Dendritic cell treated with granulocyte-macrophage colony-stimulating factor and Interleukin-4, amounts not matched to agents 40 ng/mL and 50 ng/mL, for 4 days (primary cell): ENCODE data around the gene SLC31A1.

Experiments used
- H3K27ac Mint-ChIP-seq: one replicate; pipeline ENCODE4 v1.8.0; 2022; ENCODE audit warnings: mild to moderate bottlenecking, mixed read lengths
- H3K27me3 Mint-ChIP-seq: one replicate; pipeline ENCODE4 v1.8.0; 2022; ENCODE audit warnings: mild to moderate bottlenecking, mixed read lengths
- H3K36me3 Mint-ChIP-seq: one replicate; pipeline ENCODE4 v1.8.0; 2022; ENCODE audit warnings: low read depth, mixed read lengths
- H3K4me1 Mint-ChIP-seq: one replicate; pipeline ENCODE4 v1.8.0; 2022; ENCODE audit warnings: low read depth, mixed read lengths
- H3K4me3 Mint-ChIP-seq: one replicate; pipeline ENCODE4 v1.8.0; 2022; ENCODE audit warnings: mild to moderate bottlenecking, moderate library complexity, mixed read lengths
- H3K9me3 Mint-ChIP-seq: one replicate; pipeline ENCODE4 v1.8.0; 2022; ENCODE audit warnings: mixed read lengths
- intact Hi-C: fragments of 100-400 bp; cut with micrococcal nuclease; formaldehyde crosslinking; loops from one replicate; pipeline ENCODE4 v1.15.0; 2022

Gene SLC31A1

GRCh38 chr9:113313261-113313660, 91.9 kb downstream of the SLC31A1 start:
- Mint-ChIP-seq H3K27me3 (no peaks in the 10 kb centered on the region), H3K4me1 (no peaks in the 10 kb centered on the region), H3K27ac (no peak overlapping the region), H3K36me3 (no peaks in the 10 kb centered on the region), H3K9me3 (no peaks in the 10 kb centered on the region), H3K4me3 (no peak overlapping the region)
- intact Hi-C loops = no loop called here
